Subcutaneous adipose tissue (tissue), 4 donors: Measurements from ENCODE around the gene FLYWCH1. TPM values are rescaled to one million over a fixed set of nuclear protein-coding genes. Genes with fewer than 3 reads are reported as not detected.

Source experiments
- CTCF ChIP-seq: fragments of 450-650 bp; IDR thresholded peaks from one replicate; pipeline ENCODE4 v1.5.1; 2016; ENCODE audit warnings: low read depth, mild to moderate bottlenecking, control low read depth, antibody characterized with exemption, moderate library complexity
- total RNA-seq, 4 donors: library from RNA; depleted of rRNA; stranded (reverse); fragments of >200 nt; gene quantifications; one replicate each; pipeline ENCODE4 v1.1.0, GENCODE V29; 2016

The FLYWCH1 gene
- total RNA-seq, 4 donors from 2014 or later, result 11.6 to 62.9 (median 18.7) TPM

DNA sequence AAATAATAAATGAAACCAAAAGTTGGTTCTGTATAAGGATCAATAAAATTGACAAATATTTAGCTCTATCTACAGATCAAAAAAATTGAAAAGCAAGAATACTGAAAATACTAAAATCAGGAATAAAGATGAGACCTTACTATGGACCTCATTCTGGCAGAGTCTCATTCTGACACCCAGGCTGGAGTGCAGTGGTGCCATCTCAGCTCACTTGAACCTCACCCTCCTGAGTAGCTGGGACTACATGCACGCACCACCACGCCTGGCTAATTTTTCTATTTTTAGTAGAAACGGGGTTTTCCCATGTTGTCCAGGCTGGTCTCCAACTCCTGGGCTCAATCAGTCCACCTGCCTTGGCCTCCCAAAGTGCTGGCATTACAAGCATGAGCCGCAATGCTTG lies 30.3 kb downstream of the FLYWCH1 start:
- no peak for TF ChIP-seq CTCF

- TF ChIP-seq CTCF, result no peak
These were observed 34.9 kb downstream of the FLYWCH1 start for GRCh38 chr16:2946649-2947048.

DNA sequence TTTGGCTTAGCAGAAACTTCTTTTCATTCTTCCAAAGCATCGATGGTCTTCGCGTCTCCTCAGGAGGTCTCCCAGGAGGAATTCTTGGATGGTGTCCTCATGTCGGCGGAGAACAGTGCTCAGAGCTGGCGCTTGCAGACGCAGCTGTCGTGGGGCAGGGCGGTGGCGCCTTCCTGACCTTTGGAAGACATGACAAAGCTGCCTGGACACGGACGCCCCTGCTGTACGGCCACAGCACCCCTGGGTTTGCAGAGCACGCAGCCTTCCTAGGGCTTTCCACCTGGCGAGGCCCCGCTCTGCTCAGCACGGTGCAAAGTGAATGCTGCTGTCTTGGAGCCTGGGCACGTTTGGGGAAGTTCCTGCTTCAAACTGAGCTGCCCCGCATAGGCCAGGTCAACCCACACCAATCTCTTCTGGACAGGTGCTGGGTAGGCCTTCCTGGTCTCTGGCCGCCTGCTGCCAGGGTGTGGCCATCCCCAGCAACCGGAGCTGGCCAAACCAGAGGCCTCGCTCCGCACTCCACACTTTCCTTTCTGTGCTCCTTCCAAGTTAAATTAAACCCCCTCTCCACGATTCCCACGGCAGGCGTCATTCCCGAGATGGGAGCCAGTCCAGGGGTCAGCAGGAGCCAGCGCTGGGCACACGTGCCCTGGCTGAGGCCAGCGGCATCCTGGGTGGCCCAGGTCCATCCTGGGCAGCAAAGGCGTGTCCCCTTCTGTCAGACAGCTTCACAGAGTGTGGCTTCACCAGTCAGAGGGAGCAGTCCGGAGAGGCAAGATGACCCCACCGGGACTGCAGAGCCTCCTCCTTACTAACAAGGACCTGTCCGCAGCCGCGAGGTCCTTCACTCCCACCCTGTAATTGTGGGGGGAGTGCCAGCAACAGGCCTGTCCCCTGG lies 37.3 kb downstream of the FLYWCH1 start:
- no peak for TF ChIP-seq CTCF

GRCh38 chr16:2949705-2950352 lies 38.1 kb downstream of the FLYWCH1 start:
- TF ChIP-seq CTCF, result no peak

DNA sequence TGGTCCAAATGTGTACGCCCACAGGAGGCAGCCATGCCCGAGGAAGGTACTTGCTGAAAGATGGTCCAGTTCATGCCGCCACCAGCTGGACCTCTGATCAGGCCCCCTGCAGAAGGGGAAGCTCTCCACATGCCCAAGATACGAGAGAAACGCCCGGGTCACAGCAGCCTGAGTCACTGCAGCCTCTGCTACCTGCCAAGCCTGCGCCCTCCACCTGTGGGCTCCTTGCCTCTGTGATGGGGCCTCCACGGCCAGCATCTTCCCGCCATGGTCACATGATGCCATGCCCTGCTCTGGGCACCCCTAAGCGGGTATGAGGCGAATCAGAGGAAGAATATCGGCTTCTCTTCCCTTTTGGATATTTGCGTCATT lies 38.6 kb downstream of the FLYWCH1 start:
- no peak for TF ChIP-seq CTCF

- TF ChIP-seq CTCF, result no peak
These were observed 39.0 kb downstream of the FLYWCH1 start for GRCh38 chr16:2950773-2951172.

DNA sequence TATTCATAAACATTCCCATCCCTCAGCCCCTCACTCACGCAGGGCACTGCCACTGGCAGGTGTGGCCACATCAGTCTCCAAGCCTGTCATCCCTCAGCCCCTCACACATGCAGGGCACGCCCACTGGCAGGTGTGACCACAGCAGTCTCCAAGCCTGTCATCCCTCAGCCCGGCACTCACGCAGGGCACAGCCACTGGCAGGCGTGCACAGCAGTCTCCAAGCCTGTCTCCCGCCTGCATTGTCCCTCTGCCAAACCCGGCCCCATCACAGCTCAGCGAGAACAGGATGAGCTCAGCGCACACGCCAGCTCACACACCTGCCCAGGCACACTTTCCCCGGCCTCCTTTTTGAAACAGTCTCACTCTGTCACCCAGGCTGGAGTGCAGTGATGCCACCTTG lies 40.9 kb downstream of the FLYWCH1 start:
- no peak for TF ChIP-seq CTCF
